HL-60/S4 (cell line): ENCODE results near the gene TBC1D22A.

Source experiments
- in situ Hi-C: fragments of 300-500 bp; cut with MboI; formaldehyde crosslinking; loops from 2 replicates; pipeline ENCODE4 v1.14.3; 2022; ENCODE audit warnings: low sequenced_read_pairs

TBC1D22A gene

DNA sequence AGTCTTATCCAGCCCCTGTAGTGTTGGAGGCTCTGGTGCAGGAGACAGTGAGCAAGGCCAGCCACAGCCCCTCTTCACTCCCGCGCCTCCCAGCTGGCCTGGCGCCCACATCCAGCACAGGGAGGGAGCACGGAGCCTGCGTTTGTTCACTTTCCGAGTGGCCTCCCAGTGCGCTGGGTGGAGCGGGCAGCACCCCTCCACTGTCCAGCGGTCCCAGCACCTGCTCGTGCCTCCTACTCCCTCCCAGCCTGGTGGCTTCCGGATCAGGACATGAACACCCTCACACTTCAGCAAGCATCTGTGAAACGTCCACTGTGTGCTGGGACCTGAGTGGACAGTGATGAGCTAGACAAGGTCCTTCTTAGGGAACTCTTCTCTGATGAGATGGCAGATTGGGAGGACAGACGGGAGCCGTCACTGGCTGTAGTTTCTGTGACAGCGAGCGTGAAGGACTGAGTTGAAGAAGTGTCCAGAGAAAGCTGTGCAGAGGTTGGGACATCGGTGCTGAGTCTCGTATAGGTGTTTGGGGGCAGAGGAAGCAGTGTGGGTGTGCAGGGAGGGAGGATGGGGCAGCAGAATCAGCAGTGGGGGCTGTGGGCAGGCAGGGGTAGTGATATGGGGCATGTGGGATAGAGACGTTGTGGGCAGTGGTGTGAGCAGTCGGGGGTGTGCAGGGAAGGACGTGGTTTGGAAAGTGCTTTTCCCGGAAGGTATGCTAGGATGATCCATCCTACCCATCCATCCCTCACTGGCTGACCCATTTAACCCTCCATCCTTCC lies 256.8 kb downstream of the TBC1D22A start:
- in situ Hi-C loops, result no loop called here

DNA sequence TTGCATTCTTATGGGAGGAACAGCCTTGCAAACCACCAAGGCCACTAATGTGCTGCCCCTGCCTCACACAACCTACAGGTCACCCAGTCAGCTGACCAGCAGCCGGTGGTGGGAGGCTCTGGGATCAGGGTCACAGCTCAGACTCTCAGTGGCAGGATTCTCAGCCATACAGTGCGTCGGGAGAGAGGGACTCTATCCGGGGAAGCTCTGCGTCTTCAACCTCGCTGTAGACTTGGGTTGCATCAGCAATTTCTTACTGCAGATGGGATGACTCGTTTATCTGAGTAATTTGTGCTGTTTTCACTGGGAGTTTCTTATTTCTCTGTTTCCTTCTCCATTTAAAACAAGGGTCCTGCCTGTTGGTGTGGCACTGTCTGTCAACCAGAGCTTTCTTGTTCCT lies 257.7 kb downstream of the TBC1D22A start:
- in situ Hi-C loops, result no loop called here

DNA sequence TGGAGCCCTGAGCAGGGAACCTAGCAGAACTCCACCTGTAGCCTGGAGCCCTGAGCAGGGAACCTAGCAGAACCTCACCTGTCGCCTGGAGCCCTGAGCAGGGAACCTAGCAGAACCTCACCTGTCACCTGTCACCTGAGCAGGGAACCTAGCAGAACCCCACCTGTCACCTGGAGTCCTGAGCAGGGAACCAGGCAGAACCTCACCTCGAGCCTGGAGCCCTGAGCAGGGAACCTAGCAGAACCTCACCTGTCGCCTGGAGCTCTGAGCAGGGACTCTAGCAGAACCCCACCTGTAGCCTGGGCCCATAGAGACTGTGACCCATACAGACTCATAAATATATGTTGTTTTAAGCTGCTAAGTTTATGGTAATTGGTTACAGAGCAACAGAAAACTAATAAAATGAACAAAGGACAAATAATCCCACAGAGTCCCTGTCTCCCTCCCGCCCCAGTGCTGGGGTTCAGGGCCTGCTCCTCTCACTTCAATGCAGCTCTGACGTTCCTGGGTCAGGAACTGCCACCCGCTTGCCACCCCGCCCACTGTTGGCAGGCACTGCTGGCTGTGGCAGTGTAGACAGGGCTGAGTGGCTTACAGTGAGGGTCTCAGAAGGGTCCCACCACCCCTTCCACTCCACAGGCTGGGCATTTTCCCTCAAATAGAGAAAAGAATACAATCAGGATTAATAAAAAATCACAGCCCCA lies 259.1 kb downstream of the TBC1D22A start:
- in situ Hi-C loops, result no loop called here

GRCh38 chr22:47022075-47022473 lies 259.6 kb downstream of the TBC1D22A start:
- in situ Hi-C loops, result no loop called here

DNA sequence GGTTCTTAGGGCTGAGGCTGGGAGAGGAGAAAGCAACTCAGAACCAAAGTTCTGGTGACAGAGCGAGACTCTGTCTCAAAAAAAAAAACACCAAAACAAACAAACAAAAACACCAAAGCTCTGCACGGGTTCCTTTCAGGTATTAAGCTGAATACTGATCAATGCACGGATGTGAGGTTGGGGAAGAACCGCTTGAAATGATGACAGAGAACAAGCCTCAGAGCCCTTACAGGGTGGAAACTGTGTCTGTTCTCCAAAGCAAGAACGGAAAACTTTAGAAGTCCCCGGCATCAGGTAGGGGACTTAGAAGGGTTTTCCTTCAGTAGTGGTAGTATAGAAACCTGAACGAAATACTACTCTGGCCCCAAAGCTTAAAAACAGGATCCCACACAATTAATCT lies 260.0 kb downstream of the TBC1D22A start:
- in situ Hi-C loops, result no loop called here

GRCh38 chr22:47023871-47024270 lies 261.4 kb downstream of the TBC1D22A start:
- in situ Hi-C loops, result no loop called here

GRCh38 chr22:47027766-47028165 lies 265.3 kb downstream of the TBC1D22A start:
- in situ Hi-C loops, result no loop called here

GRCh38 chr22:47029244-47030074 lies 267.0 kb downstream of the TBC1D22A start:
- in situ Hi-C loops, result no loop called here

DNA sequence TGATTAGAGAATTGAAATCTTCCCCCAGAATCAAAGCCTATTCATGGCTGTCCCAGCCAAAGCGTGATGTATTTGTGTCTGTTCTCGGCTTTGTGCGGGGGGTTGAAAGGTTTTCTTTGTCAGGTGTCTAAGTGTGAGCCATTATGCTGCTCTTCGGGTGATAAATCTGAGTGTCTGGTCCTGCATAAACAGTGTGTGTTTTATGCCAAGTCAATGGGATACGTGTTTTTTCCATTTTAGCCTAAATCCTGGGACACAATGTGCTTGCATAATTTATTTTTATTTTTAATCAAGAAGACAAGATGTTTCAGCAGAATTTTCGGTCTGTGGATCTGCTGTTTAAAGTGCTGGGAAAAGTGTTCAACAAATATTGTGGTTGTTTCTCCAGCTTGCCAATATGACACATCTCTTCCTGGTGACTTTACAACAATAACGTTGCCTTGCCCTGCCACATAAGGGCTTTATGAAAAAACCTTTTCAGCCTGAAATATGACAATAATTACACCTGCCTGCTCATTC lies 267.8 kb downstream of the TBC1D22A start:
- in situ Hi-C loops, result no loop called here

DNA sequence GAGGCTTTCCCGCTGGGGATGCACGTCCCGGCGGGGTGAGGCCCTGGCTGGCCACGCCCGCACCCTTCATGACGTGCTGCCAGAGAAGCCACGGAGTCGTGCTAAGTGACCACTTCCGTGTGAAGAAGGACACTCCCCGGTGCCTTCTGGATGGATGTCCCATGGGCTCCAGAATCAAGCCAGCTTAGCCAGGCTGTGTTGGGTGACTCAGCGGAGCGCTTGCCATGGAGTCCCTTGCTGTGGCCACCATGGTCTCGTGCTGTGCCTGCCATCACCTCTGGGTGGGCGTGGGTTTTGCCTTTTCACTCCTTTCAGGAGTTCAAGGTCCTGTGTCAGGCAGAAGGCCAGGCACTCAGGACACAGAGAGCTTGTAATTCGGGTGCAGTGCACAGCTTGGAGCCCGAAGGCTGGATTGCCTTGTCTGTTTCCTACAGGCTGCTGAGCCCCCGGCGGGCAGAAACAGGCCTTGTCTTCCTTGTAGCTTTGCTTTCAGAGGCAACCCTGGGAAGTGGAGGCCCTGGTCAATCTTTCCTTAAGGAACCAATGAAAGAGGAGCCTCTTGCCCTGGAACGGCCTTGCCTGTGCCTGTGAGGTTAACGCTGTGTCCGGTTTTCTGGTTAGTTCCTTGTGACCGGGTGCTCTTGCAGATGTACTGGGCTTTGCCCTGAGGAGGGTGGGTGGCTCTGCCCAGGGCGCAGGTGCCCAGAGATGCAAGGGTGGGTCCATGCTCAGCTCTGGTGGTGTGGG lies 268.6 kb downstream of the TBC1D22A start:
- in situ Hi-C loops, result no loop called here

DNA sequence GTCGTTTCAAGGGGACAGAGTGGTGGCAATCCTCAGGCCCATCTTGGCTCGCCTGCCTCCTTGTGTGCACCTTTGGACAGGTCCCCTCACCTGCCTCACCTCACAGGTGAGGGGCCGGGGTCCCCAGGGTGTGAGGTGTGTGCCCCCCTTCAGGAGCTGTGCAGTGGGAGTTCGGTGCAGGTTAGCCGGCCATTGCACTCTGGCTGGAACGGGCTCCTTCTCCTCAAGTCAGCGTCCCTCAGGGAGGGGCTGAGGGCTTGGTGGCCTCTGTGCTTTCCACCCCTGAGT lies 269.1 kb downstream of the TBC1D22A start:
- in situ Hi-C loops, result no loop called here

DNA sequence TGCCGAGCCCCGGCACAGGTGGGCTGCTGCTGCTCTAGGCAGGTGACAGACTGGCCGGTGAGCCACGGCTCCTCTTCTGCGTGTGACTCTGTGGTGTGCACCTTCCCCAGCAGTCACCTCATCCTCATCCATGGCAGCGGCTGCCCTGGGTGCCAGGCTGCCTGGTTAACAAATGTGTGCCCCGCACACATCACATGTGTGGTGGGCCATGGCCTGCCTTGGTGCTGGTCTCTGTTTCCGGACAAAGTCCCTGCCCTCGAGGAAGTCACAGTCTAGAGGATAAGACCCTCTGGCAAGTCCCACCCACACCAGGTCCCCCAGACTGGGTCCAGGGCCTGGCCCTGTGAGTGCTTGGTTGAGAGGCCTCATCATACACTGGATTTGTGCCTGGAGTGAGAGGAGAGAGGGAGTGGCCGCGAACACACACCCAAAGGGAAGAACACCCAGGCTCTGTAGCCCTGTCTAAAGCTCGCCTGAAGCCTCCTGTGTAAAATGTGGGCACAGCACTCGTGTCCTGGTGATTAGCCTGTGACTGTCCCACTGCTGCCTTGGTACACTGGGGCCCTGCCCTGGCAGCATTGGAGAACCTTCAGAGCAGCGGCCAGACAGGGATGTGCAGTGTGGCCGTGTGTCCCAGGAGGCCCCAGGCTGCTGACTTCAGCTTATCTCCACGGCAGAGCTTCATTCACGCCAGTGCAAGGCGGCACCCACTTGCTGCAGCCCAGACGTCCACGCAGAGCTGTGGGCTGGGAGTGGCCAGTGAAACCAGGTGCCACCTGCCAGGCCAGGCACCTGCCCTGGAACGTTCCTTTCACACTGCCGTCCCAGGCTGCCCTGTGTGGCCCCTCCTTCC lies 269.9 kb downstream of the TBC1D22A start:
- in situ Hi-C loops, result no loop called here

- in situ Hi-C loops, result no loop called here
Observed at GRCh38 chr22:47032956-47033647, 270.7 kb downstream of the TBC1D22A start.

GRCh38 chr22:47033648-47034000 lies 271.2 kb downstream of the TBC1D22A start:
- in situ Hi-C loops, result no loop called here

GRCh38 chr22:47034076-47034808 lies 271.8 kb downstream of the TBC1D22A start:
- in situ Hi-C loops, result no loop called here

DNA sequence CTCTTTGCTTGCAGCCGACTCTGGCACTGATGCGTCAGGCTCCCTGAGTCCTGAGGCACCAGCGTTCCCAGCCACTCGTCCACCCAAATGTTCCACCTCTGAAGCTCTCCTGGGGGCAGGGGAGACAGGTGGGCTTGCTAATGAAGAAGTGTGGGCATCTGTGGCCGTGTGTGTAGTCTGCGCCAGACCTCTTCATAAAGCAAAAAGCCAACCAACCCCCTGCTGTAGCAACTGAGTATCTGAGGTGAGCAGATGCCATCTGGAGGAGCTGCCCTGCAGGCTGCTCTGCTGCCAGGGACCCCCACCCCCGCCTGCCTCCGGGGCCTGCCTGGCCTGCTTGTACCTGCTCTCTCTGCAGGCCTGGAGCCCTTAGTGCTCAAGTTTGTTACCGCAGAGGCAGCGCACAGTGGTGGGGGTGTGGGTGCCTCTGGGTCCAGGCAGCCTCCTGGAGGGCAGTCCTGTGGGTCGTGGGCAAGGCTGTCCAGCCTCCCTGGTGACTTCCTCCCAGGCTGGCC lies 272.5 kb downstream of the TBC1D22A start:
- in situ Hi-C loops, result no loop called here

DNA sequence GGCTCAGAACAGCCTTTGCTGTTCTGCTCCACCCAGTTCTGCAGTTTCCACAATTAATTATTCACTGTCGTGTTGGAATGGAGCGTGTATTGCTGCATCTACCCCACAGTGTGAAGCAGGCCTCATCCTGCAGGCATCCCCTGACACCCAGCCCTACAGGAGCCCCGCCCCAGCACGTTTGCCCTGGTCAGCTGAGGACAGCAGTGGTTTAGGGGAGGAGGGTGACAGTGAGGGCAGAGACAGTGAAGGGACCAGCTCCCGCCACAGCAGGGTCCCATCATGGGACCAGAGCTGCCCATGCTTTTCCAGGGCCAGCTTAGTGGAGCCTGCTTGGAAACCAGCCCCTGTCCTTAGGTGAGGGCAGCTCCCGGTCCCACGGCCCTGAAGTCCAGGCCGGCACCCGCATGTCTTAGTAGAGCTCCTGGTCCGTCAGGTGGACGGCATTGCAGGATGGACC lies 273.0 kb downstream of the TBC1D22A start:
- in situ Hi-C loops, result no loop called here

DNA sequence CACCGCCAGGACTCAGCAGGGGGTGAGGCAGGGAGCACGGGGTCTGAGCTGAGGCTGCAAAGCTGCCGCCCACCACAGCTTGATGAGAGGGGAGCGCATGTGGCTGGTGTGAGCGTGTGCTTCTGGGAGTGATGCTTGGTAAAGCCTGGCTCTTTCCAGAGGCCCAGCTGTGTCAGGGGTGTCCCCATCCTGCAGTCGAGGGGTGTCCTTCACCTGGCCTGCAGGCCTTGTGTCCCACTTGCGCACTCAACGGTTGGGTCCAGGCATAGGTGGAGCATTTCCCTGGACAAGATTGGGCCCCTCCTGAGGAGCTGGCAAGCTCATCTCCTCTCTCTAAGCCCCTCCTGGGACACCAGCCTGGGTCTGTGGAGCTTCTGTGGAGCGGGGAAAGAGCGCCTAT lies 273.9 kb downstream of the TBC1D22A start:
- in situ Hi-C loops, result no loop called here
